ENCODE results near the gene FBXO3.
"Not testable (repeated sequence)": the region's sequence is repeated elsewhere in the genome, so short reads cannot be mapped to it uniquely, and the experiment has no call there.

Gene FBXO3

DNA sequence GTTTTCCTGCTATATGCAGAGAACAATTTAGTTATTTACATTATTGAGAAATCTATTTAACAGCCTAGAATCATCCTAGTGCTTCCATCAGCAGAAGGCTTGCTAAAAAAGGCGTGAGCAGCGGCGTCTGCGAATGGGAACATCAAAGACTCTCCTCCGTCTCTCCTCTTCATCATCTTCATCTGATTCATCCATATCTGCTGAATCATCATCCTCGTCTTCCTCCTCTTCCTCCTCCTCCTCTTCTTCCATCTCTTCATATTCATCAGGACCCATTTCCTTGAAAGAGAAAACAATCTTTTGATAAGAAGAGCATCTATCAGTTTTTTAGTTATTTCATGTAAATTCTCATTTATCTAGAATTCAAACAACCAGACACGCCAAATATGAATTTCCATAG lies 32.5 kb downstream of the FBXO3 start:
- H2AFZ ChIP-seq (ENCODE audit: low read length, unreplicated experiment), result no peak overlapping the region
- no peaks in the 10 kb centered on the region for H3K27me3 ChIP-seq (ENCODE audit: insufficient read depth, low read length)
- H3K36me3 ChIP-seq (ENCODE audit: insufficient read depth, low read length), result no peaks in the 10 kb centered on the region
- no peak overlapping the region for H3K4me3 ChIP-seq (ENCODE audit: low read depth, low read length)
- H3K4me1 ChIP-seq (ENCODE audit: control insufficient read depth, insufficient read depth, low read length, unreplicated experiment), result peaks cover 25% of the 10 kb centered on the region
- H3K79me2 ChIP-seq (ENCODE audit: control insufficient read depth, insufficient read depth, low read length, unreplicated experiment), result peaks cover 10% of the 10 kb centered on the region
- H3K27ac ChIP-seq (ENCODE audit: low read depth, low read length), result no peak overlapping the region

- Histone ChIP-seq H3K27me3 (ENCODE audit: insufficient read depth, low read length) (no peaks in the 10 kb centered on the region), H3K4me1 (ENCODE audit: control insufficient read depth, insufficient read depth, low read length, unreplicated experiment) (peaks cover 38% of the 10 kb centered on the region), H3K36me3 (ENCODE audit: insufficient read depth, low read length) (peaks cover 27% of the 10 kb centered on the region; the same call in 1 of the 2 replicates), H3K79me2 (ENCODE audit: control insufficient read depth, insufficient read depth, low read length, unreplicated experiment) (peaks cover 48% of the 10 kb centered on the region), H3K27ac (ENCODE audit: low read depth, low read length) (peak overlapping the region; percentile 92), H3K4me3 (ENCODE audit: low read depth, low read length) (peak overlapping the region; percentile 95), H2AFZ (ENCODE audit: low read length, unreplicated experiment) (peak overlapping the region; percentile 54)
These were observed 36.9 kb downstream of the FBXO3 start for GRCh38 chr11:33737362-33737821.

DNA sequence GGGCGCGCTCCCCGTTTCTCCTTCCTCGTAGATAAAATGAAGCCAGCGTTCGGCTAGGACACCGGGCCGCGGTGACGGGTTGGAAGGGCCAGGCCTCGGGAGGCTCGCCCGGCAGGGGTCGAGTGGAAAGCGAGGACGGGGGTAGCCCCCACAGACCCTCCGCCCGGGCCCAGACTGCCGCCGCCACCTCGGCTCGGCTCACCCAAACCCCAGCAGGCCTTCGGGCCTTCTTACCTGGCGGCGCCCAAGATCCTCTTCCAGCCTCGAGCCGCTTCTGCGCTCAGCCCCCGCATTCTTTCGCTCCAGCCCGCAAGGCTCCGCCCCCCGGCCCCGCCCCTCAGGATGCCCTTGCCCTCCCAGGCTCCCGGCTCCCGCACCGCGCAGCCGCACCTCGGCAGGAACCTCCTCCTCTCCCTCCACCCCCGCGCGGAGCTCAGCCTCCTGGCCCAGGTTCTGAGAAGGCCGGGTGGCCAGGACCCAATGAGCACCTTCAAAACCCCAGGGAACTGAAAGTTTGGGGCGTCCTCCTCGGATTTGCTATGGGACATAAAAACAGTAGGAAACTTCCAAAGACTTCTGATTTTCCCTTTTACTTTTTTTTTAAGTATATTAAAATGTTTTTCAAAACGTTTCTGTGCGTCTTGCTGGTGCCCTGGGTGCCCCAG lies 38.0 kb downstream of the FBXO3 start, which contains the start of gene CD59:
CD59 (minus strand) TSS at position 276 of the 665 bp plus-strand sequence. CDS start 13,978 bp downstream, outside the sequence.
- H3K27me3 ChIP-seq (ENCODE audit: insufficient read depth, low read length), result no peaks in the 10 kb centered on the region
- H3K79me2 ChIP-seq (ENCODE audit: control insufficient read depth, insufficient read depth, low read length, unreplicated experiment), result peaks cover 59% of the 10 kb centered on the region
- H3K27ac ChIP-seq (ENCODE audit: low read depth, low read length), result peak within 1 kb of the TSS; percentile 92
- H2AFZ ChIP-seq (ENCODE audit: low read length, unreplicated experiment), result peak within 1 kb of the TSS; percentile 54
- peak within 1 kb of the TSS; percentile 95 for H3K4me3 ChIP-seq (ENCODE audit: low read depth, low read length)
- peaks cover 31% of the 10 kb centered on the region; the same call in 1 of the 2 replicates for H3K36me3 ChIP-seq (ENCODE audit: insufficient read depth, low read length)
- H3K4me1 ChIP-seq (ENCODE audit: control insufficient read depth, insufficient read depth, low read length, unreplicated experiment), result peaks cover 44% of the 10 kb centered on the region

- H3K27me3 ChIP-seq (ENCODE audit: insufficient read depth, low read length), result no peaks in the 10 kb centered on the region
- H3K36me3 ChIP-seq (ENCODE audit: insufficient read depth, low read length), result peaks cover 37% of the 10 kb centered on the region
- H3K79me2 ChIP-seq (ENCODE audit: control insufficient read depth, insufficient read depth, low read length, unreplicated experiment), result peaks cover 67% of the 10 kb centered on the region
- peak overlapping the region; percentile 95 for H3K4me3 ChIP-seq (ENCODE audit: low read depth, low read length)
- H3K4me1 ChIP-seq (ENCODE audit: control insufficient read depth, insufficient read depth, low read length, unreplicated experiment), result peaks cover 51% of the 10 kb centered on the region
- no peak overlapping the region for H2AFZ ChIP-seq (ENCODE audit: low read length, unreplicated experiment)
- peak overlapping the region; percentile 92 for H3K27ac ChIP-seq (ENCODE audit: low read depth, low read length)
These were observed 38.8 kb downstream of the FBXO3 start for GRCh38 chr11:33735271-33736147.

GRCh38 chr11:33734441-33735270 lies 39.7 kb downstream of the FBXO3 start:
- peaks cover 45% of the 10 kb centered on the region for H3K36me3 ChIP-seq (ENCODE audit: insufficient read depth, low read length)
- H3K27ac ChIP-seq (ENCODE audit: low read depth, low read length), result peak overlapping the region; percentile 92
- H3K4me3 ChIP-seq (ENCODE audit: low read depth, low read length), result peak overlapping the region; percentile 95
- H2AFZ ChIP-seq (ENCODE audit: low read length, unreplicated experiment), result no peak overlapping the region
- peaks cover 75% of the 10 kb centered on the region for H3K79me2 ChIP-seq (ENCODE audit: control insufficient read depth, insufficient read depth, low read length, unreplicated experiment)
- no peaks in the 10 kb centered on the region for H3K27me3 ChIP-seq (ENCODE audit: insufficient read depth, low read length)
- peaks cover 57% of the 10 kb centered on the region for H3K4me1 ChIP-seq (ENCODE audit: control insufficient read depth, insufficient read depth, low read length, unreplicated experiment)

DNA sequence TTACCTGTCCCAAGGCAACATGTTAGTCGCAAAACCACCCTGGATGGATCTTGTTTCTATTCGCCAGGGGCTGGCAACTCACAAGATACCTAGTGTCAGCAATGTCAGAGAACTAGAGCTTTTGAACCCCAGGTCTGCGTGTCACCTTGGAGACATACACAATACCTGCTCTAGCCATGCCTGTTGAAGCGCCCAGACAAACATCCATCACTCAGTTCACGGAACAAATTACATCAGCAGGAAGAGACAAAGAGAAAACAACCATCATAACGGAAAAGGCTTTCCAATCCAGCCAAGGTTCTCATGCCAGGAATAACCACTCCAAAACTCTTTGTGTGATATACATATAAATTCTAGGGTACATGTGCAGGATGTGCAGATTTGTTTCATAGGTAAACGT lies 40.3 kb downstream of the FBXO3 start:
- Histone ChIP-seq H3K27ac (ENCODE audit: low read depth, low read length) (peak overlapping the region; percentile 92), H3K79me2 (ENCODE audit: control insufficient read depth, insufficient read depth, low read length, unreplicated experiment) (peaks cover 82% of the 10 kb centered on the region), H3K4me1 (ENCODE audit: control insufficient read depth, insufficient read depth, low read length, unreplicated experiment) (peaks cover 57% of the 10 kb centered on the region), H2AFZ (ENCODE audit: low read length, unreplicated experiment) (no peak overlapping the region), H3K27me3 (ENCODE audit: insufficient read depth, low read length) (no peaks in the 10 kb centered on the region), H3K36me3 (ENCODE audit: insufficient read depth, low read length) (peaks cover 50% of the 10 kb centered on the region), H3K4me3 (ENCODE audit: low read depth, low read length) (peak overlapping the region; percentile 95)

DNA sequence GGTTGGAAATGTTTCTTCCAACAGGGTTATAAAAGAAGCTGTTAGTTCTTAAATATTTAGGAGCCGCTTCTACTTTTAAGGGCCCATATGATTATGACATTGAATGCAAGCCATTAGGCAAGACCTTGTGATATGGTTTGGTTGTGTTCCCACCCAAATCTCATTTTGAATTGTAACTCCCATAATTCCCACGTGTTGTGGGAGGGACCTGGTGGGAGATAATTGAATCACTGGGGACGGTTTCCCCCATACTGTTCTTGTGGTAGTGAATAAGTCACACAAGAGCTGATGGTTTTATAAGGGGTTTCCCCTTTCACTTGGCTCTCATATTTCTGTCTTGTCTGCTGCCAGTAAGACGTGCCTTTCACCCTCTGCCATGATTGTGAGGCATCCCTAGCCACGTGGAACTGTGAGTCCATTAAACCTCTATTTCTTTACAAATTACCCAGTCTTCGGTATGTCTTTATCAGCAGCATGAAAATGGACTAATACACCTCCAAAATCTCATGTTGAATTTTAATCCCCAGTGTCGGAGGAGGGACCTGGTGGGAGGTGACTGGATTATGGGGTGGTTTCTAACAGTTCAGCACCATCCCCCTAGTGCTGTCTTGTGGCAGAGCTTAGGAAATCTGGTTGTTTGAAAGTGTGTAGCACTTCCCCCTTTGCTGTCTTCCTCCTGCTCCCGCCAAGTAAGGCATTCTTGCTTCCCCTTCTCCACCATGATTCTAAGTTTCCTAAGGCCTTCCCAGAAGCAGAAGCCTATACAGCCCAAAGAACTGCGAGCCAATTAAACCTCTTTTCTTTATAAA lies 42.4 kb downstream of the FBXO3 start:
- Histone ChIP-seq H2AFZ (ENCODE audit: low read length, unreplicated experiment) (no peak overlapping the region), H3K36me3 (ENCODE audit: insufficient read depth, low read length) (peaks cover 50% of the 10 kb centered on the region), H3K27me3 (ENCODE audit: insufficient read depth, low read length) (no peaks in the 10 kb centered on the region), H3K4me3 (ENCODE audit: low read depth, low read length) (peak overlapping the region; percentile 70), H3K4me1 (ENCODE audit: control insufficient read depth, insufficient read depth, low read length, unreplicated experiment) (peaks cover 42% of the 10 kb centered on the region), H3K79me2 (ENCODE audit: control insufficient read depth, insufficient read depth, low read length, unreplicated experiment) (peaks cover 87% of the 10 kb centered on the region), H3K27ac (ENCODE audit: low read depth, low read length) (peak overlapping the region; percentile 92)

GRCh38 chr11:33730716-33731115 lies 43.6 kb downstream of the FBXO3 start:
- H2AFZ ChIP-seq (ENCODE audit: low read length, unreplicated experiment), result no peak overlapping the region
- peaks cover 50% of the 10 kb centered on the region for H3K36me3 ChIP-seq (ENCODE audit: insufficient read depth, low read length)
- H3K79me2 ChIP-seq (ENCODE audit: control insufficient read depth, insufficient read depth, low read length, unreplicated experiment), result peaks cover 90% of the 10 kb centered on the region
- peak overlapping the region; percentile 92 for H3K27ac ChIP-seq (ENCODE audit: low read depth, low read length)
- no peaks in the 10 kb centered on the region for H3K27me3 ChIP-seq (ENCODE audit: insufficient read depth, low read length)
- H3K4me3 ChIP-seq (ENCODE audit: low read depth, low read length), result peak overlapping the region; percentile 70
- peaks cover 43% of the 10 kb centered on the region for H3K4me1 ChIP-seq (ENCODE audit: control insufficient read depth, insufficient read depth, low read length, unreplicated experiment)

- H2AFZ ChIP-seq (ENCODE audit: low read length, unreplicated experiment); H3K27me3 ChIP-seq (ENCODE audit: insufficient read depth, low read length); H3K4me3 ChIP-seq (ENCODE audit: low read depth, low read length); H3K27ac ChIP-seq (ENCODE audit: low read depth, low read length): not testable (repeated sequence)
- peaks cover 90% of the 10 kb centered on the region for H3K79me2 ChIP-seq (ENCODE audit: control insufficient read depth, insufficient read depth, low read length, unreplicated experiment)
- H3K36me3 ChIP-seq (ENCODE audit: insufficient read depth, low read length), result peaks cover 42% of the 10 kb centered on the region
- peaks cover 58% of the 10 kb centered on the region for H3K4me1 ChIP-seq (ENCODE audit: control insufficient read depth, insufficient read depth, low read length, unreplicated experiment)
These were observed 45.2 kb downstream of the FBXO3 start for GRCh38 chr11:33729072-33729664.
